ENCODE measurements around the gene OR10P1.

DNA sequence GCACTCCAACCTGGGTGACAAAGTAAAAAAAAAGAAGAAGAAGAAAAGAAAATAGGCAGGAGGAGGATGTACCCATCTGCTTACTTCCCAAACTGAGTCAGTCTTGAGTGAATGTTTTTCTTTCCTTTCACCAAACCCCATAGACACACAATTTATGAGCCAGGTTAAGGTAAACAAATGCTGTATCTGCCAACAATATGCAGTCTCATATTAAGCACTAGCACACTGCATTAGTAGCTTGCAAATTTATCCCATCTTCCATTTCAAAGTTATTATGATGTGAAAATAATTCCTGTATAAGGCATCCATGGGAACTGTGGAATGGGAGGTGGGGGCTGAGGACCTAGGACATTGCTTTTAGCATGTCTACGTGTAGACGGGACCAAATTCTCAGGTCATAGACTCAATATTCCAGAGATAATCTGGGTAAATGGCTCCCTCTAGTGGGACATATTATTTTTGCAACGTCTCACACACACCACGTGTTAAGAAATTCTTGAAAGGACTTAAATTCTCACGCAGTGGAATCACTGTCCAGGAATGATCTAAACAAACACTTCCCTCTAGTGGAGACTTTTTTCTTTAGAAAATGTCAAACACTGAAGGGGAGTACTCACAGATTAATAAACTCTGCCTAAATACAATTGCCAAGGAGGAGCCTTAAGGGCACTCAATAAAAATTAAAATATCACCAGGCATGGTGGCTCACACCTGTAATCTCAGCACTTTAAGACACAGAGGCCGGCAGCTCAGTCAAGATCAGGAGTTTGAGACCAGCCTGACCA, 17.1 kb upstream of the OR10P1 start:
- TF ChIP-seq EP300 (IDR thresholded peaks at IDR 0.05) (peak in 1 of 4 donors; percentile 40), POLR2A (IDR thresholded peaks at IDR 0.05) (no peak), CTCF (IDR thresholded peaks at IDR 0.05) (peak; percentile 66 to 93 (median 88))
